Measurements from ENCODE around the gene ERC1.

The ERC1 gene

GRCh38 chr12:1162081-1162760, 171.2 kb downstream of the ERC1 start:
- DNase-seq (ENCODE audit: low spot score): no peak
- POLR2A ChIA-PET (ENCODE audit: low non-redundant PET): no interaction called here
- no peak overlapping the region for H3K27ac ChIP-seq
- TF ChIP-seq CTCF (conservative IDR thresholded peaks at IDR 0.05; ENCODE audit: low read depth): no peak
- CTCF ChIA-PET: no interaction called here

- DNase-seq (ENCODE audit: low spot score): no peak
- CTCF ChIA-PET: no interaction called here
- POLR2A ChIA-PET (ENCODE audit: low non-redundant PET): no interaction called here
Observed at GRCh38 chr12:1167784-1168183, 176.8 kb downstream of the ERC1 start.

GRCh38 chr12:1170411-1170810, 179.4 kb downstream of the ERC1 start:
- no peak overlapping the region for H3K27ac ChIP-seq
- POLR2A ChIA-PET (ENCODE audit: low non-redundant PET): no interaction called here
- no peak for DNase-seq (ENCODE audit: low spot score)
- CTCF ChIA-PET: interaction anchor here (0.7 kb wide), 1 partner anchor 14 kb away, joined by 6 read pairs; no protein-coding TSS in a partner anchor
- no peak for TF ChIP-seq CTCF (conservative IDR thresholded peaks at IDR 0.05; ENCODE audit: low read depth)

More at GRCh38 chr12:1167784-1168183, 176.8 kb downstream of the ERC1 start:
- TF ChIP-seq CTCF (conservative IDR thresholded peaks at IDR 0.05; ENCODE audit: low read depth): no peak
- H3K27ac ChIP-seq: no peak overlapping the region

GRCh38 chr12:1171657-1172408, 180.8 kb downstream of the ERC1 start:
- no peak overlapping the region for H3K27ac ChIP-seq
- TF ChIP-seq CTCF (conservative IDR thresholded peaks at IDR 0.05; ENCODE audit: low read depth): no peak
- peak; percentile 13 for DNase-seq (ENCODE audit: low spot score)
- POLR2A ChIA-PET (ENCODE audit: low non-redundant PET): no interaction called here
- CTCF ChIA-PET: no interaction called here

- CTCF ChIA-PET: interaction anchor here (0.5 kb wide), 1 partner anchor 524 kb away, joined by 3 read pairs; no protein-coding TSS in a partner anchor
- DNase-seq (ENCODE audit: low spot score): no peak
- no peak for TF ChIP-seq CTCF (conservative IDR thresholded peaks at IDR 0.05; ENCODE audit: low read depth)
- POLR2A ChIA-PET (ENCODE audit: low non-redundant PET): no interaction called here
- no peak overlapping the region for H3K27ac ChIP-seq
Observed at GRCh38 chr12:1173781-1174617, 183.0 kb downstream of the ERC1 start.

- DNase-seq (ENCODE audit: low spot score): no peak
- CTCF ChIA-PET: no interaction called here
- POLR2A ChIA-PET (ENCODE audit: low non-redundant PET): no interaction called here
- no peak overlapping the region for H3K27ac ChIP-seq
- no peak for TF ChIP-seq CTCF (conservative IDR thresholded peaks at IDR 0.05; ENCODE audit: low read depth)
Observed at GRCh38 chr12:1174659-1175058, 183.6 kb downstream of the ERC1 start.

All from RWPE1 (cell line).